Breast epithelium (tissue), 4 donors: ENCODE data around the gene EEF1AKMT3. TPM values are rescaled to one million over a fixed set of nuclear protein-coding genes. Genes with fewer than 3 reads are reported as not detected.
A peak's percentile ranks its signal among the peaks of the same experiment; 100 is the strongest.

Experiments
- DNase-seq, 2 donors: peaks; one replicate each; pipeline ENCODE4 v3.0.0-alpha.2; 2019; ENCODE audit warnings: low spot score in 2 of 2
- H3K27ac ChIP-seq, 2 donors: fragments of 200-600 bp; sonication (generic) in 1 of 2; one replicate each; pipeline ENCODE4 v1.5.1; 2016 to 2019; ENCODE audit warnings: mild to moderate bottlenecking in 1 of 2
- H3K27me3 ChIP-seq, 2 donors: fragments of 200-600 bp; sonication (generic) in 1 of 2; one replicate each; pipeline versions ENCODE4 v1.5.1 to v1.6.0; 2017 to 2019; ENCODE audit warnings: control low read depth in 1 of 2, mild to moderate bottlenecking in 1 of 2
- H3K36me3 ChIP-seq: fragments of 200-600 bp; one replicate; pipeline ENCODE4 v1.5.1; 2019
- H3K4me1 ChIP-seq, 2 donors: fragments of 200-600 bp; sonication (generic); one replicate each; pipeline ENCODE4 v1.5.1; 2016 to 2019; ENCODE audit warnings: control low read depth in 1 of 2
- H3K4me3 ChIP-seq, 3 donors: fragments of 200-600 bp; sonication (generic); 1 replicate in 2 of 3; 2 replicates in 1 of 3; pipeline ENCODE4 v1.5.1; 2016 to 2019; ENCODE audit warnings: mild to moderate bottlenecking in 3 of 3, moderate library complexity in 2 of 3
- H3K9me3 ChIP-seq, 2 donors: fragments of 200-600 bp; sonication (generic) in 1 of 2; one replicate each; pipeline ENCODE4 v1.5.1; 2016 to 2019; ENCODE audit warnings: control low read depth in 1 of 2
- CTCF ChIP-seq, 3 donors: fragments of 450-650 bp; IDR thresholded peaks; one replicate each; pipeline ENCODE4 v1.5.1; 2016 to 2017; ENCODE audit warnings: antibody characterized with exemption in 3 of 3, mild to moderate bottlenecking in 3 of 3, moderate library complexity in 3 of 3
- POLR2A ChIP-seq: fragments of 450-650 bp; IDR thresholded peaks from one replicate; pipeline ENCODE4 v1.6.1; 2016; ENCODE audit warnings: antibody characterized with exemption, mild to moderate bottlenecking, moderate library complexity
- POLR2AphosphoS5 ChIP-seq, 3 donors: sonication (generic); formaldehyde crosslinking; IDR thresholded peaks; one replicate each; pipeline ENCODE4 v1.6.1; 2017; ENCODE audit warnings: antibody characterized with exemption in 3 of 3
- intact Hi-C: fragments of 100-400 bp; cut with DNase I; formaldehyde crosslinking; loops from one replicate; pipeline ENCODE4 v1.15.1; 2023; ENCODE audit warnings: low total_unique reads
- total RNA-seq, 3 donors: library from RNA; depleted of rRNA; stranded (reverse); fragments of >200 nt; gene quantifications; one replicate each; pipeline ENCODE4 v1.1.0, GENCODE V29; 2016

Gene EEF1AKMT3
- total RNA-seq, 3 donors from 2014 or later = 15.7 to 18.1 (median 16.5) TPM

DNA sequence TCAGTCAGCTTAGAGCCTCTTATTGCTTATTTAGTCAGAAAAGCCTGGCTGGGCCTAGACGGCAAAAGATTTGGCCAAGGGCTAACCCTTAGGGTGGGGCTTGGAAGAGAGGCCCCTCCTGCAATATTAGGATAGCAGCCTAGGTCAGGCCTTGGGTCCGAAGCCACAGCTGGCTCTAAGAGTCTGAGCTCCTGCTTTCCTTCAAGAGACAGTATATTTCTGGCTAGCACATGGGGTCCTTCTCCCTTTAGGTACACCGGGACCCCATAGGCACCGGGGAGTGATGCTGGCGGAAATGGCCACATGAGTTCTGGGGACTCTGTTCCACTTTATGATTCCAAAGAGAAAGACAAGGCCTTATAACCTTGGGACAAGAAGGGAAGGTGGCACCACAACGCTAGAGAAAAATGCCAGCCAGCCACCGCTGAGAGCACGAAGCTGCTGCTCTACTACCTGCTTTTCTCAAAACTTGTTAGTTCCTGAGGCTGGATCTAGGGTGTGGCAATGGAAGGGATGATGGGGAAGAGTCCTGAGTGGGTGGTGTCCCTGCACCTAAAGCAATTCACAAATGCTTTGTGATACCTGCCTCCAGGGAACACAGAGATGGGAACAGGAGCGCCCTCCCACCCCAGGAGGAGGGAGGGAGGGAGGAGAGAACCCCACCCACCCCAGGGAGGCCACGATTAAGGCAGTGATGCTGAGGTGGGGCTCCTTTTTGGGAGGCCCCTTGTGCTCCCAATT is 49.2 kb downstream of the EEF1AKMT3 start:
- Histone ChIP-seq H3K27me3 (no peaks in the 10 kb centered on the region), H3K4me3 (no peak overlapping the region), H3K9me3 (no peaks in the 10 kb centered on the region), H3K4me1 (no peaks in the 10 kb centered on the region), H3K36me3 (peaks cover 22% of the 10 kb centered on the region), H3K27ac (peak overlapping the region in 1 of 2 donors; percentile 40)
- DNase-seq = no peak
- intact Hi-C loops = loop anchor here (5.0 kb wide), 1 partner anchor 39 kb away; the partner anchor contains the start of gene TSFM
- TF ChIP-seq CTCF (IDR thresholded peaks at IDR 0.05) (no peak), POLR2AphosphoS5 (IDR thresholded peaks at IDR 0.05) (no peak), POLR2A (no peak)

GRCh38 chr12:57822392-57823130 is 50.1 kb downstream of the EEF1AKMT3 start:
- intact Hi-C loops = loop anchor here (5.0 kb wide), 1 partner anchor 40 kb away; the partner anchor contains the start of gene TSFM
- TF ChIP-seq POLR2AphosphoS5 (IDR thresholded peaks at IDR 0.05) (no peak), POLR2A (no peak), CTCF (IDR thresholded peaks at IDR 0.05) (no peak)
- no peaks in the 10 kb centered on the region for H3K4me1 ChIP-seq
- H3K4me3 ChIP-seq = no peak overlapping the region
- no peaks in the 10 kb centered on the region for H3K9me3 ChIP-seq
- peaks cover 30% of the 10 kb centered on the region for H3K36me3 ChIP-seq
- DNase-seq = no peak
- H3K27ac ChIP-seq = peak overlapping the region; percentile 22 to 33
- no peaks in the 10 kb centered on the region for H3K27me3 ChIP-seq

- no peak for DNase-seq
- intact Hi-C loops = loop anchor here (5.0 kb wide), 1 partner anchor 41 kb away; the partner anchor contains the start of gene TSFM
- Histone ChIP-seq H3K27ac (peak overlapping the region; percentile 22 to 33), H3K27me3 (no peaks in the 10 kb centered on the region), H3K4me3 (no peak overlapping the region), H3K9me3 (no peaks in the 10 kb centered on the region), H3K4me1 (no peaks in the 10 kb centered on the region), H3K36me3 (peaks cover 35% of the 10 kb centered on the region)
- TF ChIP-seq CTCF (IDR thresholded peaks at IDR 0.05) (no peak), POLR2AphosphoS5 (IDR thresholded peaks at IDR 0.05) (no peak), POLR2A (no peak)
Observed at GRCh38 chr12:57823131-57823907, 50.9 kb downstream of the EEF1AKMT3 start.

DNA sequence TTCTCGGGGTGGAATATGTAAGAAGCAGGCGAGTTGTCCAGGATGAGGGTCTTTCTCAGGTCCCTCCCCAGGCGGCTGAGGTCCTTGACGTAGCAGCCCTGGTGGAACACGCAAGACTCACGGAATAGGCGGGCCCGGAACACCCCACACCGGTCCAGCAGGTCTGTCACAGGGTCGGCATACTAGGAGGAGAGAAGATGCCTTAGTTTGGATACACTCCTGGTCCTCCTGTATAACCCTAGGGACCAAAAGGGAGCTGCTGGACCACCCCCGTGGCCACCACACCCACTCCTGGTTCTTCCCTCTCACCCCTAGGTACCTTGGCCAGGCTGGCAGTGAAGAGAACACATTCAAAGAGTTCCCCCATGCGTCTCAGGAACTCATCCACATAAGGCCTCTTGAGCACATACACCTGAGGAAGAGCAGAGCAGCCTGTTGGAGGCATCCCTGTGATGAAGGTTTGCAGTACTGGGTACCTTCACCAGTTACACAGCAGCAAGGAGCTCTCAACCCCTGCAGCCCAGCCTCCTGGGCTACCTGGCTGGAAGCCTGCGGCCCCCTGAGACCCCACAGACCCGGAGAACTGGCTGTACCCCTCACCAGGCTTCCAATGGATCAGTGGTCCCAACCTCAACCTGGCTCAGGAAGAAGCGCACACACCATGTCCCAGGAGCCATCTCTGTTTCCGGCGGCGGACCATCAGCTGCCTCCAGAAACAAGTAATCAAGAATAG is 51.7 kb downstream of the EEF1AKMT3 start:
- no peaks in the 10 kb centered on the region for H3K4me1 ChIP-seq
- intact Hi-C loops = loop anchor here (5.0 kb wide), 1 partner anchor 42 kb away; the partner anchor contains the start of gene TSFM
- H3K27ac ChIP-seq = peak overlapping the region; percentile 5 to 33

More for the DNA sequence above, 51.7 kb downstream of the EEF1AKMT3 start:
- Histone ChIP-seq H3K9me3 (no peaks in the 10 kb centered on the region), H3K27me3 (no peaks in the 10 kb centered on the region), H3K36me3 (peaks cover 35% of the 10 kb centered on the region), H3K4me3 (no peak overlapping the region)
- DNase-seq = no peak
- no peak for TF ChIP-seq CTCF (IDR thresholded peaks at IDR 0.05)
- no peak for TF ChIP-seq POLR2AphosphoS5 (IDR thresholded peaks at IDR 0.05)
- no peak for TF ChIP-seq POLR2A
